Gastrocnemius medialis (tissue), 4 donors: ENCODE results near the gene OR6S1.

Source experiments
- CTCF ChIP-seq, 5 experiments: fragments of 450-650 bp in 3 of 5; fragments of 200-600 bp in 2 of 5; sonication (generic) in 2 of 5; IDR thresholded peaks in 4 of 5; conservative IDR thresholded peaks in 1 of 5; 1 replicate in 4 of 5; 2 replicates in 1 of 5; pipeline ENCODE4 v1.5.1; 2016 to 2019; ENCODE audit warnings: antibody characterized with exemption in 5 of 5, mild to moderate bottlenecking in 3 of 5, moderate library complexity in 3 of 5
- POLR2A ChIP-seq, 2 donors: fragments of 450-650 bp; IDR thresholded peaks; one replicate each; pipeline ENCODE4 v1.6.1; 2017; ENCODE audit warnings: antibody characterized with exemption in 2 of 2, mild to moderate bottlenecking in 2 of 2, moderate library complexity in 2 of 2

GRCh38 chr14:20659336-20659735 is 17.8 kb upstream of the OR6S1 start:
- TF ChIP-seq CTCF (IDR thresholded peaks at IDR 0.05 in 4 of 5, conservative IDR thresholded peaks at IDR 0.05 in 1 of 5): no peak
- TF ChIP-seq POLR2A (IDR thresholded peaks at IDR 0.05): no peak
